Psoas muscle (tissue), 8 donors: ENCODE measurements around the gene ARHGAP40. TPM values are rescaled to one million over a fixed set of nuclear protein-coding genes. Genes with fewer than 3 reads are reported as not detected.

Experiments
- ATAC-seq, 4 donors: fragments of 200-7000 bp; cut with Tn5 transposase; one replicate each; pipeline ENCODE4 v1.9.1; 2020; ENCODE audit warnings: moderate library complexity in 3 of 4, mild to moderate bottlenecking in 2 of 4
- DNase-seq, 2 donors: peaks; one replicate each; pipeline ENCODE4 v3.0.0-alpha.2; 2020
- H3K27ac ChIP-seq: fragments of 200-600 bp; one replicate; pipeline ENCODE4 v1.8.0; 2022
- H3K27me3 ChIP-seq, 3 donors: fragments of 200-600 bp in 1 of 3; one replicate each; pipeline versions ENCODE4 v1.6.1 to v1.8.0; 2013 to 2022; ENCODE audit warnings: low read length in 2 of 3, mild to moderate bottlenecking in 2 of 3, moderate library complexity in 1 of 3; ENCODE audit not compliant: insufficient read depth in 3 of 3
- H3K36me3 ChIP-seq, 2 donors: fragments of 200-600 bp in 1 of 2; one replicate each; pipeline versions ENCODE4 v1.6.1 to v1.8.0; 2013 to 2022; ENCODE audit warnings: low read depth in 1 of 2, mild to moderate bottlenecking in 1 of 2, moderate library complexity in 1 of 2; ENCODE audit not compliant: insufficient read depth in 1 of 2
- H3K4me1 ChIP-seq: fragments of 200-600 bp; one replicate; pipeline ENCODE4 v1.8.0; 2022
- H3K4me3 ChIP-seq: fragments of 200-600 bp; one replicate; pipeline ENCODE4 v1.8.0; 2022; ENCODE audit warnings: mild to moderate bottlenecking
- H3K9me3 ChIP-seq: fragments of 200-600 bp; one replicate; pipeline ENCODE4 v1.8.0; 2022
- CTCF ChIP-seq: fragments of 200-600 bp; IDR thresholded peaks from one replicate; pipeline ENCODE4 v1.8.0; 2022; ENCODE audit warnings: antibody characterized with exemption
- WGBS, 3 donors: extraction: QIAGEN DNeasy Blood & Tissue Kit; methylation state at CpG; one replicate each; pipeline versions ENCODE4 v1.1.6 to v1.1.7; 2013; 5-methylcytosine and 5-hydroxymethylcytosine counted together
- intact Hi-C, 2 donors: fragments of 100-400 bp; cut with DNase I; formaldehyde crosslinking; loops; one replicate each; pipeline versions ENCODE4 v1.11.0 to v1.14.2; 2022
- polyA plus RNA-seq, 3 donors: library from polyadenylated mRNA; stranded (reverse); fragments of 200-250 nt; gene quantifications; one replicate each; pipeline ENCODE4 v1.2.3, GENCODE V29; 2013
- total RNA-seq, 4 donors: library from RNA; stranded (reverse); fragmentation: NEBNext Ultra II Directional in 2 of 4; extraction: Animal tissue kit (Norgen Biotek cat#: 25700) in 2 of 4; gene quantifications; one replicate each; pipeline versions ENCODE4 v1.2.1 to v1.2.4, GENCODE V29; 2021 to 2023
- donor health status: healthy with polysubstance abuse.
- donor health status: DM: no; HTN: no; CAD: no; lungs with moderate emphysema.
- donor health status: Bipolar disorder and iron deficiency.
- donor health status: healthy.
- donor health status: DM: yes; HTN: yes; CAD: no.
- donor health status: DM: no; HTN: no; CAD: no.
- donor health status: DM: no; HTN: no; CAD: no.
- donor health status: DM: yes; HTN: yes; CAD: no.

ARHGAP40 gene
- total and polyA plus RNA-seq, 7 donors, result 0.03 to 0.04 TPM; not detected in 5

- WGBS, 3 donors, result 30 to 37% (median 34%) methylated on average over 12 of the region's 12 CpGs
- Histone ChIP-seq H3K4me3 (no peak overlapping the region), H3K4me1 (no peaks in the 10 kb centered on the region), H3K27ac (no peak overlapping the region), H3K9me3 (no peaks in the 10 kb centered on the region), H3K36me3 (no peaks in the 10 kb centered on the region), H3K27me3 (peaks cover 0 to 37% (median 9%) of the 10 kb centered on the region in 3 donors)
- TF ChIP-seq CTCF, result no peak
- no peak for ATAC-seq
- no peak for DNase-seq
- intact Hi-C loops, result no loop called here
Observed at GRCh38 chr20:38607351-38607750, 5.7 kb downstream of the ARHGAP40 start.

GRCh38 chr20:38608188-38608587, 6.6 kb downstream of the ARHGAP40 start:
- Histone ChIP-seq H3K27me3 (peaks cover 0 to 31% (median 6%) of the 10 kb centered on the region in 3 donors), H3K36me3 (no peaks in the 10 kb centered on the region), H3K4me3 (no peak overlapping the region), H3K27ac (no peak overlapping the region), H3K4me1 (no peaks in the 10 kb centered on the region), H3K9me3 (no peaks in the 10 kb centered on the region)
- WGBS, 3 donors, result 70 to 78% (median 74%) methylated on average over 4 of the region's 4 CpGs
- no peak for ATAC-seq
- DNase-seq, result no peak
- intact Hi-C loops, result no loop called here
- no peak for TF ChIP-seq CTCF

- ATAC-seq, result no peak
- H3K4me3 ChIP-seq, result no peak overlapping the region
- H3K4me1 ChIP-seq, result no peaks in the 10 kb centered on the region
- intact Hi-C loops, result no loop called here
- H3K36me3 ChIP-seq, result no peaks in the 10 kb centered on the region
- no peaks in the 10 kb centered on the region for H3K9me3 ChIP-seq
- peaks cover 0 to 15% (median 6%) of the 10 kb centered on the region in 3 donors for H3K27me3 ChIP-seq
- no peak for TF ChIP-seq CTCF
- no peak for DNase-seq
- H3K27ac ChIP-seq, result no peak overlapping the region
- WGBS, 3 donors, result 76 to 85% (median 78%) methylated on average over 4 of the region's 4 CpGs
Observed at GRCh38 chr20:38609815-38610214, 8.2 kb downstream of the ARHGAP40 start.

- 50 to 62% (median 54%) methylated on average over 5 of the region's 5 CpGs for whole genome bisulfite sequencing, 3 donors
- Histone ChIP-seq H3K36me3 (no peaks in the 10 kb centered on the region), H3K4me3 (no peak overlapping the region), H3K9me3 (no peaks in the 10 kb centered on the region), H3K27ac (no peak overlapping the region), H3K27me3 (peaks cover 0 to 15% (median 5%) of the 10 kb centered on the region in 3 donors), H3K4me1 (no peaks in the 10 kb centered on the region)
- TF ChIP-seq CTCF, result no peak
- no peak for DNase-seq
- intact Hi-C loops, result no loop called here
- no peak for ATAC-seq
Observed at GRCh38 chr20:38610521-38610920, 8.9 kb downstream of the ARHGAP40 start.
